Measurements from ENCODE around the gene PARD3B. TPM values are rescaled to one million over a fixed set of nuclear protein-coding genes. Genes with fewer than 3 reads are reported as not detected.
"Not testable (repeated sequence)": the region's sequence is repeated elsewhere in the genome, so short reads cannot be mapped to it uniquely, and the experiment has no call there.

The PARD3B gene
- total RNA-seq, 2 experiments from 2014 or later = 0.23 to 0.53 TPM

DNA sequence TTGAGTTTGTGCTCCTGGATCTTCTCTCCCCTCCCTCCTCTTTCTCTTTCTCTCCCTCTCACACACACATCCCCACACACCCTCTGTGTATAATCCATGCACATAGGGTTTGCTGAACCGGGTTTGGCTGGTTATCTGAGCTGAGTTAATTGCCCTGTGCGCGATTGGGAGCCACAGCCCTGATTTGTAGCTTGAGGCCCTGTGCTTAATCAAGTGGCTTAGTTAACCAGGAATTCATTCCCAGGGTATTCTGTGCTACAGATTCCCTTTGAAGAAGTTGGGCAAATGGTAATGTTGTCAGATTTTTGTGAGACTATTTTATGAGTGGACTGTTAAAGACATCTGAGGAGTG lies 6.2 kb downstream of the PARD3B start:
- CTCF ChIA-PET = no interaction called here
- no peak overlapping the region for H3K27ac Mint-ChIP-seq
- peaks cover 11% of the 10 kb centered on the region for H3K27me3 Mint-ChIP-seq
- H3K4me3 Mint-ChIP-seq = no peak overlapping the region
- DNase-seq = no peak
- H3K36me3 Mint-ChIP-seq (ENCODE audit: low read depth) = no peaks in the 10 kb centered on the region
- POLR2A ChIA-PET = no interaction called here
- H3K9me3 Mint-ChIP-seq = no peaks in the 10 kb centered on the region
- no peaks in the 10 kb centered on the region for H3K4me1 Mint-ChIP-seq

DNA sequence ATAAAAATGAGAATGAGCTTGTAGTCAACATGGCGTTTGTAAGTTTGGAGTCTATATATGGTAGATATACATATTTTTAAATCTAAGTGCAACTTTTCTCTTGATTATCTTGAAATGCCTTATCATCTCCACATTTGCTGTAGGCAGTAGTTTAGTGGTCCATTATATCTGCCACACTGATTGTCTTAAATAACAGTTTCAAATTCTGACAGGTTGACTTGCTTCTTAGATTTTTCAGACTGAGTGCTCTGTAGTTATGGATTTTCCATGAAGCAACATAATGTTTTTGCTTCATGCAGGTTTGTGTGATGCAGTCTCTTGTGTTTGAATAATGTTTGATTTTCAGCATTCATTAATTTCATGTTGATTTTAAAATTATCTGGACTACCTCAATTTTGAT lies 12.3 kb downstream of the PARD3B start:
- CTCF ChIA-PET = no interaction called here
- POLR2A ChIA-PET = no interaction called here
- H3K9me3 Mint-ChIP-seq = no peaks in the 10 kb centered on the region

DNA sequence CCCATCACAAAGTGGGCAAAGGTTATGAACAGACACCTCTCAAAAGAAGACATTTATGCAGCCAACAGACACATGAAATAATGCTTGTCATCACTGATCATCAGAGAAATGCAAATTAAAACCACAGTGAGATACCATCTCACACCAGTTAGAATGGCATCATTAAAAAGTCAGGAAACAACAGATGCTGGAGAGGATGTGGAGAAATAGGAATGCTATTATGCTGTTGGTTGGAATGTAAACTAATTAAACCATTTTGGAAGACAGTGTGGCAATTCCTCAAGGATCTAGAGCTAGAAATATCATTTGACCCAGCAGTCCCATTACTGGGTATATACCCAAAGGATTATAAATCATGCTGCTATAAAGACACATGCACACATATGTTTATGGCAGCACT lies 14.1 kb downstream of the PARD3B start:
- H3K27ac Mint-ChIP-seq; H3K9me3 Mint-ChIP-seq; H3K4me3 Mint-ChIP-seq; DNase-seq; POLR2A ChIA-PET; H3K4me1 Mint-ChIP-seq; H3K36me3 Mint-ChIP-seq (ENCODE audit: low read depth); CTCF ChIA-PET: not testable (repeated sequence)
- peaks cover 14% of the 10 kb centered on the region for H3K27me3 Mint-ChIP-seq

More for the DNA sequence above, 12.3 kb downstream of the PARD3B start:
- Mint-ChIP-seq H3K36me3 (ENCODE audit: low read depth) (no peaks in the 10 kb centered on the region), H3K4me3 (no peak overlapping the region), H3K27ac (no peak overlapping the region), H3K27me3 (peaks cover 14% of the 10 kb centered on the region), H3K4me1 (no peaks in the 10 kb centered on the region)
- DNase-seq = no peak

DNA sequence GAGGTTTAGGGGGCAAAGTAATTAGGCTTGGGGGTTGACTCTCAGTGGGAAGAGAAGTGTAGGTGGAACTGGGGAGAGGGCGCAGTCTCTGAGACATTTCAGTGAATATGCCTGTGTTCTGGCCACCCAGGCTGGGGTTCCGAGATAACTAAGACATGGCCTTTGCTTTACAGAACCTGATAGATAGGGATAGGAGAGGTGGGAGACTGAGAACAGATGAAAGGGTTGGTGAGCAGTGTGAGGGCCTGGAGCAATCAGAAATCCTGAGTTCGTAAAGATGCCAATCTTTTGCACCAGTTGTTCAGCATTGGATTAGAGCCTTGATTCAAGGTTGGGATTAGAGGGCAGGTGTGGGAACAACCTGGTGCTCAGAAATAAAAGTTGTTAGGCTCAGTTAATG lies 15.6 kb downstream of the PARD3B start:
- ChIA-PET CTCF (no interaction called here), POLR2A (no interaction called here)
- Mint-ChIP-seq H3K4me1 (no peaks in the 10 kb centered on the region), H3K27ac (no peak overlapping the region), H3K4me3 (no peak overlapping the region), H3K36me3 (ENCODE audit: low read depth) (no peaks in the 10 kb centered on the region), H3K27me3 (peaks cover 14% of the 10 kb centered on the region), H3K9me3 (no peaks in the 10 kb centered on the region)
- DNase-seq = no peak

DNA sequence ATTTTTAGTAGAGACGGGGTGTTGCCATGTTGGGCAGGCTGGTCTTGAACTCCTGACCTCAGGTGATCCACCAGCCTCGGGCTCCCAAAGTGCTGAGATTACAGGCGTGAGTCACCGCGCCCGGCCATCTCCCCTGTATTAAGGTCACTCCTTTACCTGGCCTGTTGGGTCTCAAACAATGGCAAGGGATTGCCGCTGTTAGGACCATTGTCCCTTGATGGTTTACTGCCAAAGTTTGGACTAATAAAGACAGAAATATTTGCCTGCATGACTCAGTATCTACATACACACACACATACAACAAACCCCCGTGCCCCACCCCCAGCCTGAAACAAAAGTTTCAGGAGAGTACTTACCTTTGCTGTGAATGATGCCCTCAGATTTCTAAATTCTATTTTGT lies 16.5 kb downstream of the PARD3B start:
- ChIA-PET CTCF (no interaction called here), POLR2A (no interaction called here)
- no peaks in the 10 kb centered on the region for H3K36me3 Mint-ChIP-seq (ENCODE audit: low read depth)
- no peaks in the 10 kb centered on the region for H3K9me3 Mint-ChIP-seq
- H3K4me3 Mint-ChIP-seq = no peak overlapping the region
- no peak overlapping the region for H3K27ac Mint-ChIP-seq
- H3K4me1 Mint-ChIP-seq = no peaks in the 10 kb centered on the region
- DNase-seq = no peak
- peaks cover 14% of the 10 kb centered on the region for H3K27me3 Mint-ChIP-seq

DNA sequence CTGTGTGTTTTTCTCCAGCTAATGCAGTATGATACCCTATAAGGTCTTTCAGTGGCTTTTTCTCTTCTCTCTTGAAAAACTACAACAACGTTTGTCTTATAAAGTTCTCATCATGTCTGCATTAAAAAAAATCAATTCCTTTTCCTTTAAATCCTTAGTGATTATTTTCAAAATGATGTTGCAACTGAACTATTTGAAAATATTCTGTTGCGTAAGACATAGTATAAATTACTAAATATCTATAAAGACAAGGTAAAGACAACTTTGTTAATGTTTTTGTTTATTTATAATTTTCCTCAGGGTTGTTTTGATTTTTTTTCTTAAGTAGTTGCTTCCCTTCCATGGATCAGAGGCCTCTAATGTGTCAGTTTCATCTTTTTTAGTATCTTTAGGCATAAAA lies 21.2 kb downstream of the PARD3B start:
- Mint-ChIP-seq H3K9me3 (no peaks in the 10 kb centered on the region), H3K27ac (no peak overlapping the region), H3K4me3 (no peak overlapping the region), H3K27me3 (peaks cover 2% of the 10 kb centered on the region), H3K4me1 (no peaks in the 10 kb centered on the region), H3K36me3 (ENCODE audit: low read depth) (no peaks in the 10 kb centered on the region)
- no peak for DNase-seq
- ChIA-PET CTCF (no interaction called here), POLR2A (no interaction called here)

DNA sequence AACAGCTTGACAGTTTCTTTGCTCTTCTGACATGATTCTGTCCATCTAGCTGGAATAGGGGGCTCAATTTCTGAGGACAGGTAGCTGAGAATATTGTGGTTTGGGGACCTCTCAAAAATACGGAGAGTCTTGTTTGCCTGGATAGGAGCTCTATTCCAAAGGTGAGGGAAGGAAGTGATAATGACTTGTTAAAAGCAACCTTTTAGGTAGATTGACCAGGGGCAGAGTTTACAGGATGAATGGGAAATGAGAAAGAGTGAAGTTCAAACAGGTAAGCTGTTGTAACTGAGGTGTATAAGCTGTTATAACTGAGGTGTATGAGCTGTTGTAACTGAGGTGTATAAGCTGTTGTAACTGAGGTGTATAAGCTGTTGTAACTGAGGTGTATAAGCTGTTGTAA lies 25.1 kb downstream of the PARD3B start:
- Mint-ChIP-seq H3K4me1 (no peaks in the 10 kb centered on the region), H3K36me3 (ENCODE audit: low read depth) (no peaks in the 10 kb centered on the region), H3K4me3 (no peak overlapping the region), H3K9me3 (no peaks in the 10 kb centered on the region), H3K27ac (no peak overlapping the region), H3K27me3 (peaks cover 2% of the 10 kb centered on the region)
- POLR2A ChIA-PET = interaction anchor here (0.9 to 1.4 kb wide), 2 partner anchors 10 to 26 kb away, joined by 3 read pairs; no protein-coding TSS in a partner anchor
- CTCF ChIA-PET = no interaction called here
- no peak for DNase-seq

DNA sequence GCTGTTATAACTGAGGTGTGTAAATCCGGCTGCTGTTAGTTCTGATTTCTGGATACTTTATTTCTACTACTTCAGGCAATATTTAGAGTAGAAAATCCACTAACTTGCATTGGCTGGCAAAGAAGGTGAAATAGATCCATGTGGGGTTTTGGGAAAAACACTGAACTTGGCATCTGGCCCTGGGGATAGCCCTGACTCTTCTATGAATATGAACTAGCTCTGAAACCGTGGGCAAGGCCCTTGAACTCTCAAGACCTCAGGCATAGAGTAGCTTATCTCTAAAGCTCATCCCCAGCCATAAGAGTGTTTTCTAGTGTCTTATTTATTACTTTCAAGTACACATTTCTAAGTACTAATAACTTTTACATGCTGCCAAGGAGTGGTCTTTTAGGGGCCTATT lies 25.8 kb downstream of the PARD3B start:
- peaks cover 2% of the 10 kb centered on the region for H3K27me3 Mint-ChIP-seq
- DNase-seq = no peak
- no peak overlapping the region for H3K4me3 Mint-ChIP-seq
- no peaks in the 10 kb centered on the region for H3K36me3 Mint-ChIP-seq (ENCODE audit: low read depth)
- ChIA-PET POLR2A (interaction anchor here (1.4 kb wide), 1 partner anchor 27 kb away, joined by 3 read pairs; no protein-coding TSS in a partner anchor), CTCF (no interaction called here)
- H3K4me1 Mint-ChIP-seq = no peaks in the 10 kb centered on the region
- H3K27ac Mint-ChIP-seq = no peak overlapping the region
- no peaks in the 10 kb centered on the region for H3K9me3 Mint-ChIP-seq

DNA sequence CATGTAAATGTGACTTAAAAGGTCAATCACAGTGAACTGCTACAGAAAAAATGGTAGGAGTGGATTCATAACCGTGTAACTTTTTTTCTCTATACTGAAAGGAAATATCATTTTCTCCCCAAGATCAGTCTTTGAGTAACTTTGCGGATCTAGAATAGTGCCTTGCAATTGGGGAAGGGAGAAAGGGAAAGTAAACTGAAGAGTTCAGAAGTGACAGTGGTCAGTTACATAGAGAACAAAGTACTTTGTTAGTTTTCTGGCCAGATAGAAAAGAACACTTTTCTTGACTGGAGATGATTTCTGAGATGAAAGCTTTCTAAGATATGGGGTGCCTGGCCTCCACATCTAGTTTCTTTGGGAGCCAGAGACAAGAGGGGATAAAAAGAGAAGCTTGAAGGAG lies 26.6 kb downstream of the PARD3B start:
- Mint-ChIP-seq H3K27me3 (peaks cover 2% of the 10 kb centered on the region), H3K27ac (no peak overlapping the region), H3K4me1 (no peaks in the 10 kb centered on the region), H3K4me3 (no peak overlapping the region), H3K36me3 (ENCODE audit: low read depth) (no peaks in the 10 kb centered on the region), H3K9me3 (no peaks in the 10 kb centered on the region)
- no peak for DNase-seq
- POLR2A ChIA-PET = no interaction called here
- CTCF ChIA-PET = no interaction called here

DNA sequence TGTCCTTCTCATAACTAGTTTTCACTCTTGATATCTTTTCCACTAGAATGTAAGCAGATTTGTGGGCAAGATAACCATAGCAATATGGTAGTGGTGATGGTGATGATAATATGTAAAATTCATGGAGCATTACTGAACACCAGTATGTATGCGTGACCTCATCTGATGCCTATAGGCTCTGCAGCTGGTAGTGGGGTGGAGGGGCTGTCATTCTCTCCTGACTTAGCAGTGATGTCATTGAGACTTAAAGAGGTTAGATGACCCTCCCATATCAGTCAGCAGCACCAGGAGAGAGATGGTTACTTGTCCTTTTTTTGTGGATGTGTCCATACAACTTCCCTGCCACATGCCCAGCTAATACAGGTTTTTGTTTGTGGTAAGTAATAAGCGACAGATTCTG lies 27.9 kb downstream of the PARD3B start:
- ChIA-PET POLR2A (no interaction called here), CTCF (interaction anchor here (0.5 kb wide), 1 partner anchor 529 kb away, joined by 3 read pairs; no protein-coding TSS in a partner anchor)
- Mint-ChIP-seq H3K27me3 (no peaks in the 10 kb centered on the region), H3K27ac (no peak overlapping the region), H3K9me3 (no peaks in the 10 kb centered on the region), H3K36me3 (ENCODE audit: low read depth) (no peaks in the 10 kb centered on the region), H3K4me3 (no peak overlapping the region), H3K4me1 (no peaks in the 10 kb centered on the region)
- no peak for DNase-seq

DNA sequence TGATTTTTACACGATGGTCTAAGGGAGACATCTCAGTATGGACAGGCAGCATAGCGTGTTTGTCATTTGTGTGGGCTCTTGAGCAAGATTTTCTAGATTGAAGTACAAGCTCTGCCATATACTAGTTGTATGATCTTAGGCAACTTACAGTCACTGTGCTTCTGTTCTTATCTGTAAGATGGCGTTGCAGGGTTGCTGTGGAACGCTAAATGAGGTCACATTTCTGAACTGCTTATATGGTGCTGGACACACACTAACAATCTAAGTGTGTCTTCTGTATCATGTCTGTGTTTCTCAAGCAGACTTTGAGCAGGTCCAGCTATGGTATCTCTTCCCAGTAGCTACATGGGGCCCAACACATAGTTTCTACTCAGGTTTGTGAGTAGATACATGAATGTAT lies 29.2 kb downstream of the PARD3B start:
- H3K4me3 Mint-ChIP-seq = no peak overlapping the region
- no peaks in the 10 kb centered on the region for H3K4me1 Mint-ChIP-seq
- ChIA-PET CTCF (no interaction called here), POLR2A (no interaction called here)
- H3K36me3 Mint-ChIP-seq (ENCODE audit: low read depth) = no peaks in the 10 kb centered on the region
- H3K27ac Mint-ChIP-seq = no peak overlapping the region
- no peak for DNase-seq
- H3K27me3 Mint-ChIP-seq = no peaks in the 10 kb centered on the region
- H3K9me3 Mint-ChIP-seq = no peaks in the 10 kb centered on the region

DNA sequence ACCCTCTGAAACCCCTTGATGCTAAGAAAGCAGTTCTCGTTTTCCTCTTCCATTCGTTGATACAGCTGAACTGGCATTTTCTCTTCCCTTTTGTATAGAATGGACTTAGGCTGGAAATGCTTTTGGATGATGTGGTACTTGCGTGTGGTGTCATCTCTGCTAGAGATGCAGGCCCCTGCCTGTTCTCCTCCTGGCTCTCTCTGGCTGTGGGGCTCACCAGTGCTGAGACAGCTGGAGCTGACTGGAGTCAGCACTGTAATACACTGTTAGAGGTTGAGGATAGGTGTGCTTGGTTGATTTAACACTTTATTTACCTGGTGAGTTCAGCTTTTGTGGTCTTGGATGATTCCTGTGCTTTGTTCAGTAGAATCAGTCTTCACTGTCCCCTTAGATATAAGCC lies 30.2 kb downstream of the PARD3B start:
- DNase-seq = no peak
- no peak overlapping the region for H3K27ac Mint-ChIP-seq
- ChIA-PET CTCF (no interaction called here), POLR2A (no interaction called here)
- H3K9me3 Mint-ChIP-seq = no peaks in the 10 kb centered on the region
- no peaks in the 10 kb centered on the region for H3K36me3 Mint-ChIP-seq (ENCODE audit: low read depth)
- H3K4me3 Mint-ChIP-seq = no peak overlapping the region
- H3K27me3 Mint-ChIP-seq = no peaks in the 10 kb centered on the region
- no peaks in the 10 kb centered on the region for H3K4me1 Mint-ChIP-seq

DNA sequence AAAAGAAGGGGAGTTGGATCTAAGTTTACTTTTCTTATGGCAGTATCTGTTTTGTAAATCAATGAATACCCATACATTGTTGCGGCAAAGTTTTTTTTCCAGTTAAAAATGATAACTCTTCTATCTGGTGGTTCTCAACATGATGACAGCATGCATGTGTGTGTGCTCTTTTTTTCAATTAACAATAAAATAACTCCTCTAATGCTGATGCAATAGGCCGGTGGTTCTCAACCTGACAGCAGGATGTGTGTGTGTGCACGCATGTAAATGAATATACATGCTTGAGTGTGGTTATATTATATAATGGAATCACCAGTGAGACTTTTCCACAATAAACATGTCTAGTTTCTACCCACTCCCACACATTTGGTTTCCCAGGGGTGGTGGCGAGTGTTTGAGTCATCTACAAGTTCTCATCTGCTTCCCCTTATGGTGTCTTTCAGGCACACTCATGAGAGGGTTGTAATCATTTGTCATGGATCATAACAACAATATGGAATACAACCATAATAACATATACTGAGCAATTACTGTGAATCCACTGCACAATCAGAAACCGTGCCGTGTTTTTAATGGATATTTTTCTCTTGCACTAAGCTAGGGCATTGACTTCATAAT lies 31.2 kb downstream of the PARD3B start:
- Mint-ChIP-seq H3K9me3 (no peaks in the 10 kb centered on the region), H3K36me3 (ENCODE audit: low read depth) (no peaks in the 10 kb centered on the region), H3K4me1 (no peaks in the 10 kb centered on the region), H3K27ac (no peak overlapping the region), H3K27me3 (no peaks in the 10 kb centered on the region), H3K4me3 (no peak overlapping the region)
- POLR2A ChIA-PET = no interaction called here
- CTCF ChIA-PET = no interaction called here
- DNase-seq = no peak

DNA sequence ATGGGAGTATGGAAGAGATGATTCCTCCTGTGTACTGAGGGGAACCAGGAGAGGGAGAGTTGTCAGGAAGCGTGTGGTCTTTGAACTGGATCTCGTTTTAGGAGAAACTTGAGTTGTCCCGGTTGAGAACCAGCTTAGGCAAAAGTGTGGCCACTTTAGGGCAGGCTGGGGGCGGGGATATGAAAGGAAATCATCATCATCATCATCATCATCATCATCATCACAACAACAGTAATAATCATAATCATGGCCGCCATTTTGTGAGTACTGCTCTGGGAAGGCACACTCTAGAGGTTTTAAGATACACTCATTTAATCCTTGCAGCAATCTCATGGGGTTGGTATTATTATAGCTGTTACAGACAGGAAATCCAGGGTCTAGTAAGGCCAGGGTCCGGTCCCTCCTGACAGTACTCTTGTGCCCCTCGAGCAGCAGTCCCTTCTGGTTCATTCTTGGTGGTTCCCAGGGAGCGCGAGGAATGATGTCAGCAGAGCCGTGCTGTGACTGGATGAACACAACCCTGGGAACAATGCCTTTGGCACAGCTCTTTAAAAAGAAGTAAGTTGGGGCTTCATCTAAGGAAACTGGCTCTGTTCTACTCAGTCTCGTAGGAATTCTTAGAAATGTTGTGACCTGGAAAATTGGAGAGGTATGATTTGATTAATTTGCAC lies 33.8 kb downstream of the PARD3B start:
- Mint-ChIP-seq H3K9me3 (no peaks in the 10 kb centered on the region), H3K36me3 (ENCODE audit: low read depth) (no peaks in the 10 kb centered on the region), H3K27me3 (no peaks in the 10 kb centered on the region), H3K4me3 (no peak overlapping the region), H3K4me1 (no peaks in the 10 kb centered on the region), H3K27ac (no peak overlapping the region)
- DNase-seq = no peak
- ChIA-PET POLR2A (no interaction called here), CTCF (interaction anchor here (1.0 to 1.5 kb wide), 2 partner anchors 10 to 39 kb away, joined by 3 read pairs; no protein-coding TSS in a partner anchor)
